Germinal center (tissue), 1 donor: ENCODE results near the gene CYP2E1.
"Not testable (repeated sequence)": the region's sequence is repeated elsewhere in the genome, so short reads cannot be mapped to it uniquely, and the experiment has no call there.

Source experiments
- DNase-seq: peaks from one replicate; pipeline ENCODE4 v3.0.0; 2012; ENCODE audit warnings: mixed read lengths, low spot score

The CYP2E1 gene

DNA sequence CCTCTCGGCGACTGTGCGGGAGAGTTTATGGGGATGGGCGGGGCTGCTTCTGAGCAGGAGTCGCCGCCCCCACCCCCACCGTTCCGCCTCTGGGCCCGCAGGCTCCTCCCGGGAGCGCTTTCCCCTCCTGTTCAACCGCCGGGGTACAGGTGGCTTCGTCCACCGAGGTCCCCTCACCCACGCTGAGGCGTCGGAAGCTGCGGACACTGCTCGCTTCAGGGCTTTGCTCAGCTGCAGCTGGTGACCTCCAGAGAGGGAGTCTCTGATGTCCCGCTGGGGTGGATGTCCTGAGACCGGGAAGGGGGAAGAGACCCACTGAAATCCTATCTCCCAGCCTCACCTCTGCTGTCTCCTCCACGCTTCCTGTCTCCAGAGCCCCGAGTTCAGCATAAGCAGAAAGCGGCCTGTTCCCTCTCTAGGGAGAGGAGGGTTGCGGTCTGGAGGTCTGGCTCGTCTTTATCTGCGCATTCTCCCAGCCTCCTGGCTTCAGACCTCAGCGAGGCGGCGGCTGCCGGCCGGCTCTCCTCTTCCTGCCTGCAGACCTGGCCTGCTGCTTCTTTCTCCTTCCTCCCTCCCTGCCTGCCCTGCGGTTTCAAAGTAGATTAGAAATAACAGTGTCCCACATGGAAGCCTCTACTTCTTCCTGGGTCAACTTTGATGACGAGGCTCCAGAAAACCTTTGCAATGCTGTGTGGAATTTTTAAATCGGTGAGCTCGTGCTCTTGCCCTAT, 1.8 kb downstream of the CYP2E1 start:
- DNase-seq: no peak

DNA sequence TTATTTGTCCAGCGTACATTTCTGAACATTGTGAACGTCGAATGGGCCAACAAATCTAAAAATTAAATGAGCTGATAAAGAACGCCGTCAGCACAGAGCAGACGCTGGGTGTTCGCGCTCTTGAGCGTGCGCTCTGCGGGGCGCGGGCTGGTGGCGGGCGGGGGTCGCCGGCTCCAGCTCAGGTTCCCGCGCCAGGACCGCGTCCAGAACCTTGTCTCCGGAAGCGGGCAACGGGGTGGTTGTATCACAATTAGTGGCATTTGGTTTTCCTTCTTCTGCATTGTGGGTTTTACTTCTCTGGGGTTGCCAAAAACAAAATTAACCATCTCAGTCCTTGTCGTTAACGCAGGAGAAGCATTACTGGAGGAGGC, 2.4 kb downstream of the CYP2E1 start:
- no peak for DNase-seq

DNA sequence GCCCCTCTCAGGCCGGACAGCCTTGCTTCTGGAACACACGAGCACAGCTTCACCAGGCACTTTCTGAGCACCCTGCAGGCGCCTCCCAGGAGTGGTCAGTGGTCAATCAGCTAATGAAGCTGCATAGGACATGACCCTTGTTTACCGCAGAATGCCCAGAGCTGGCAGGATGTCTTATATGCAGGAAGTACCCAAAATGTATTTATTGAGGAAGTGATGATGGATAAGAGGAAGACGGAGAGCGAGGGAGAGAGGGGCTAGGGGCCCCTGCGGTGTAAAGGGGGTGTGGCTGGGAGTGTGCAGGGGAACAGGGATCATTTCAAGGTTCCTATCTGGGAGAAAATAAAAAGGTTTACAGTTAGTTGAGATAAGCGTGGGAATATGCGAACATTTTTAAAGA, 3.3 kb downstream of the CYP2E1 start:
- DNase-seq: no peak

DNA sequence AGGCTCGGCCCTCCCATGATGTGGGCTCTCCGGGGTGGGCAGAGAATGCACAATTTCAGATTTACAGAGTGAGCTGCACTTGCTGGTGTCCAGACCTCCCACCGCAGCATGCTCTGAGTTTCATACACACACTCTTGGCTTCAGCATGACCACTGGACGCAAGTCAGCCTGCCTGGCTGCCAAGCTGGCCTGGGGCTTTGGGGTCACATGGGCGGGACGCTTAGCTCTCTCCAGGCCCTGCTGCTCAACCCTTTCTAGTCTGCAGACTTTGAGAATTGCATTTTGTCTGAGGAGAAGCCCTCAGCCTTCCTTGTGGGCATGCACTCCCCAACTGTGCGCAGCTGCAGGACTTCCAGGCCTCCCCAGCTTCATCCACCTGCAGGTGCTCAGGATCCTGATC, 5.7 kb downstream of the CYP2E1 start:
- no peak for DNase-seq

DNA sequence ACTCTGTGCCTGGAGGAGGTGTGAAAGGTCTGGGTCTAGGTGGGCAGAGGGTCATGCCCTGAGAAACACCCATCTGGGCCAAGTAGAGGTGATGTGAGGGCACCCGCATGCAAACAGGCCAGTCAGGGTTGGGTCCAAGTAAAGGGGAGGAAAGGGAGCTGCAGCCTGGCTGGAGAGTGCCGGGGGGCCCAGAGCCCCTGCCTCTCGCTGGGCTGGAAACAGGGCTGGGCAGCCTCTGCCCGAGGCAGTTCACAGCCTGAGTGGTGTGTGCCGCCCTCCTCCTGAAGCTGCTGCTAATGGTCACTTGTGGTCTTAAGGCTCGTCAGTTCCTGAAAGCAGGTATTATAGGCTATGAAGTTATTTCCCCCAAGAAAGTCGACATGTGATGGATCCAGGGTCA, 7.3 kb downstream of the CYP2E1 start:
- DNase-seq: no peak

DNA sequence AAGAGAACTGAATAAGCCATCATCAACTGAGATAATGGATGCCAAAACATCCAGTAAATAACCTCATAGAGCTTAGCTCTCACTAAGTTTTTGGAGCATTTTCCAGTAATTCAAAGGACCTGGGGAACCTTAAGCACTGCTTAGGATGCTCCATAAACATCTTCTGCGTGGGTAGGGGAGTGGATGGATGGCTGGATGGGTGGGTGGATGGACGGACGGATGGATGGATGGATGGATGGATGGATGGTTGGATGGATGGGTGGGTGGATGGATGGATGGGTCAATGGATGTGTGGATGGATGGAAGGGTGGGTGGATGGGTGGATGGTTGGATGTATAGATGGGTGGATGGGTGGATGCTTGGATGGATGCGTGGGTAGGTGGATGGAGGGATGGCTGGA, 9.0 kb downstream of the CYP2E1 start:
- DNase-seq: no peak

DNA sequence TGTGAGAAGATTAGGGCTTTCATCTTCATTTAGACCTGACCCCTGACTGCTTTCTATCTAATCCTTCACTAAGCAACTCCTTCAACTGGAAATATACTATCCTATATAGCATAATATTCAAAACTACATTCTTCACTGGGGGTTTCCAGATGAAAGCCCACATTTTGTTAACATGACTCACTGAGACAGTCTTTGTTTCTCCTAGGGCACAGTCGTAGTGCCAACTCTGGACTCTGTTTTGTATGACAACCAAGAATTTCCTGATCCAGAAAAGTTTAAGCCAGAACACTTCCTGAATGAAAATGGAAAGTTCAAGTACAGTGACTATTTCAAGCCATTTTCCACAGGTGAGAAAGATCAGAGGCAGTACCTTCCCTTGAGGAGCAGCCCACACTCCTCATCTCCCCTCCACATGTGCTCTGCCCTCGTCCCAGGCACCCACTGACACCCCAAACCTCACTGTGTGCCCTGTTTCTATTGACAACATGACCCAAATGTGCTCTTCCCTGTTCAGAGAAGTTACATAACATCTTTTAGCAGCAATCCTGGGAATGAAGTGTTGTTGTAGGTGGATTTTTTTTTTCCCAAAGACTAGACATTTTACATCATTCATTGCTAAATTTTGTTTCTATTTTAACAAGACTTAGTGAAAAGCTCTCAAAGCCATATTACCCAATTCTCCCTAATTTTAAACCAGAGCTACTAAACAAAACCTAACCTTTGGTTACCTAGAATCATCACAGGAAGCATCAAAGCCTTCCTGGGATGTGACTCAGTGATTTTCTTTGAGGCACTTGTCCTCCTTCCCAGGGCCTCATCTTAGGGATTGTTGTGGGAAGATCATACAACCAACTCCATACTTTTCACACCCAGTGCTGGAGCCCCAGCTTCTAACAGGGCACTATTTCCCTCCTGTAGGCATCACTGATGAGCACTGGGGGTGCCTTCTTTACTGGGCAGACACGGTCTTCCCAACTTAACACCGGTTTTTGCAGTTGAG, 10.7 kb downstream of the CYP2E1 start:
- DNase-seq: no peak

- not testable (repeated sequence) for DNase-seq
Measured at GRCh38 chr10:133541441-133541975, 14.3 kb downstream of the CYP2E1 start.

- DNase-seq: no peak
Measured at GRCh38 chr10:133544506-133544905, 17.3 kb downstream of the CYP2E1 start.

DNA sequence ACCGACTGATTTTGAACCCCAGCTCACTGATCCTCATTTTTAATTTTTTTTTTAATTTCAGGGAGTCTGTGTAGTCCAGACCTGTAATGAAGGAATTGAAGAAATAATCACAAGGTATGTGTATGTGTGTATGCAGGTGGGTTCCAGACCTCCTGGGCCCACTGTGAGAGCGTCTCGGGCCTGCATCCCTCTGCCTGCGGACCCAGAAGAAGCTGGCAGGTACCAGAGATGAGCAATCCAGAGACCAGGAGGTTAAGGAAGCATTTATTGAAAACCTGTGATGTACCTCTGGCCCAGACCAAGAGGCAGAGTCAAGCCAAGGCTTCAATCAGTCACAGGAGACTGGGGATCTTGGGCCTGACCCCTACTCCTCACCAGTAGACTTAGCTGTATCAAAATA, 27.4 kb downstream of the CYP2E1 start:
- DNase-seq: no peak

DNA sequence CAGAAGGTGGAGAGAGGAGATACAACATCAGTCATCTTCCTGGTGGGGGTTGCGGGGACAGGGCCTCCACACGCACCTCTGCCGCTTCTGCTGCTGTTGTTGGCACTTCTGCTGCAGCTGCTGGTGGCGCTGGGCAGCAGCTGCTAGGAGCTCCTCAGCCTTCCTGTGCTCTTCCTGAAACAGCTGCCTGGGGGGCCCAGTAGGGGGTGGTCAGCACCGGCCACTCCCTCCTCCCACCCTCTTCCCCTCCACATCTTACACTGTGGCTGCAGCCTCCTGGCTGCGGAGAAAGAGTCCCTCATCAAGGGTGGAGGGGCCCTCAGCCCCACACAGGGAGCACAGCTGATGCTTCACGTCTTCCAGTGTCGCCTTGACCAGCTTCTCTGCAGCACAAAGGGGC, 28.4 kb downstream of the CYP2E1 start:
- DNase-seq: no peak

GRCh38 chr10:133557381-133557780, 30.2 kb downstream of the CYP2E1 start:
- DNase-seq: no peak

DNA sequence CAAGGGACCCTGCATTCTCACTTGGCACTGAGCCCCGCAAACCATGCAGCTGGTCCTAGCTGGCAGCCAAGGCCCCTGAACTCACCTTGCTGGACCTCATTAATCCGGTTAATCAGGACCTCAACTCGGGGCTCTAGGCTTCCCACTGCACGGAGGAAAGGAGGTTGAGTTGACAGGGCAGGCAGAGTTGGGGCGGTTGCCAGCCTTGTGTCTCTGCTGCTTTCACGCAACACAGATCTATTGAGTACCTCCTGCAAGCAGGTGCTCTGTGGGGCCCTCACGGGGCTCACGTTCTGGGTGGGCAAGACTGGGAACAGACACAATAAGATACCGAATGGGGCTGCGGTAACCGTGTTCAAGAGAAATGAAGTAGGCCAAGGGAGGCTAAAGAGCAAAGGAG, 32.1 kb downstream of the CYP2E1 start:
- no peak for DNase-seq

DNA sequence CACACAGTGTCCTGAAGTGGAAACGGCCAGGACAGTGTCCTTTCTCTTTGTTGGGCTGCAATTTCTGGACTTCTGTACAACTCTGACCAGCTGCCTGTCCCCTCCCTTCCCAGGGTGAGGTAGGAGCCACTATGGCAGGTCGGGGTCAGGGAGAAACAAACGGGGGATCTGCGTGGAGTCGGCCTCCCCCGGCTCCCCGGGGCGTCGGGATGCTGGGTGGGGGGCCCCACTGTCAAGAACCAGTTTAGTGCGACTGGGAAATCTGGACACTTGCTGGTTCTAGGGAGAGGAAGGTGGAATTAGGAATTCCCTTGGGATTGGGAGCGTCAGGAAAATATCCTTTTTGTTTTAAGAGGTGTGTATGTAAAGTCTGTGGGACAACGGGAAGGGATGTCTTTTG, 37.7 kb downstream of the CYP2E1 start:
- DNase-seq: no peak

- DNase-seq: peak; percentile 11
Measured at GRCh38 chr10:133565441-133566294, 38.5 kb downstream of the CYP2E1 start, which contains the start of gene SYCE1. Gene SYCE1 (minus strand): TSS chr10:133565583. CDS start chr10:133565529, 54 bp downstream.

DNA sequence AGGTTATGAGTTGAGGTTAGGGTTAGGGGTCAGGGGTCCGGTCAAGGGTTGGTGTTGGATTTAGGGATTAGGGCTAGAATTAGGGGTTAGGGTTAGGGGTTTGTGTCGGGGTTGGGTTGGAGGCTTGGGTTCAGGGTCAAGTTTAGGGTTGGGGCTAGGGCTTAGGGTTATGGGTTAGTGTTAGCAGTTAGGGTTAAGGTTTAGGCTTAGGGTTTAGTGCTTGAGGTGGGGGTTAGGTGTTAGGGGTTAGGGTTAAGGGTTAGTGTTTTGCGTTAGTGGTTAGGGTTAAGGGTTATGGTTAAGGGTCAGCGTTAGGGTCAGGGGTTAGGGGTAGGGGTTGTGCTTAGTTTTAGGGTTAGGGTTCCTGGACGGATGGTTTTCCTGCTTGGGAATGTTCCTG, 40.0 kb downstream of the CYP2E1 start:
- DNase-seq: no peak

DNA sequence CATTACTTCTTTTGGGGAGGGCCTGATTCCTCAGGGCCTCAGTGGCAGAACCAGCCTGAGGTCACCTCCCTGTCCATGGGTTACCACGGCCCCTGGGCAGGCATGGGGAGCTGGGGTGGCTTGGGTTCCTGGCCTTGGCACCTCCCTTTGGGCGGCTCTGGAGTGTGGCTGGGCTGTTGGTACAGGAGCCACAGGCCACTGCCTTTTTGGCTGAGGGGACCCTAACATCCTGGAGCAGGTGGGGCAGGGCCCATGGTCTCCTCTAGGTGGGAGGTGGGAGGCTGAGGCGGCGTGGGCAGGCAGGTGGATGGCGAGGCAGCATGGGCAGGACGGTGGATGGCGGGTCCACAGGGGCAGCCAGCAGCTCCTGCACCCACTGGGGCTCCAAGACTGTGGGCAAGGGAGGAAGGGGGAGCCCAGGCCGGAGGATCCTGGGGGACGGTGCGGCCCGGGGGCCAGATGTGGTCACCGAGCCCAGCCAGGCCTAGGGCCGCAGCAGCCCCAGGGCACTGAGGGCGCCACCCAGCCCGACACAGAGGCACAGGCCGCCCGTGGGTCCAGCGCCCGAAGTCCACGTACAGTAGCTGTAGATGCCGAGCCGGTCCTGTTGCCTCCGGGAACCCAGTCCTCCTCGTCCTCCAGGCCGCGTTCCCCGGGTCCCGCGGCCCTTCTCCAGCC, 40.6 kb downstream of the CYP2E1 start:
- no peak for DNase-seq

DNA sequence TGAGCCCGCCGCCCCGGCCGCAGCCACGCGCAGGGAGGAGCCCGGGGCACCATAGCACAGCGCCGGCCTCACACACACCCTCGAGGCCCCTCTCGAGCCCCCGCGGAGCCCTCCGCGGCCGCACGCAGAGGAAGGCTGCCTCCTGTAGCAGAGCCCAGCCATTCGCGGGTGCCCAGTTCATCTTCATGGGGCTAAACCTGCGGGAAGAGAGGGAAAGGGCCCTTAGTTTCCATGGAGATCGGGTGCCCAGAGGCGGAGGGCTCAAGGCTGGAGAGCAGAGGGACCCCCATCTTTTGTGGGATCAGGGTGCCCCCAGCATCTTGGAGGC, 41.1 kb downstream of the CYP2E1 start:
- no peak for DNase-seq

GRCh38 chr10:133568831-133569527, 41.8 kb downstream of the CYP2E1 start:
- not testable (repeated sequence) for DNase-seq

DNA sequence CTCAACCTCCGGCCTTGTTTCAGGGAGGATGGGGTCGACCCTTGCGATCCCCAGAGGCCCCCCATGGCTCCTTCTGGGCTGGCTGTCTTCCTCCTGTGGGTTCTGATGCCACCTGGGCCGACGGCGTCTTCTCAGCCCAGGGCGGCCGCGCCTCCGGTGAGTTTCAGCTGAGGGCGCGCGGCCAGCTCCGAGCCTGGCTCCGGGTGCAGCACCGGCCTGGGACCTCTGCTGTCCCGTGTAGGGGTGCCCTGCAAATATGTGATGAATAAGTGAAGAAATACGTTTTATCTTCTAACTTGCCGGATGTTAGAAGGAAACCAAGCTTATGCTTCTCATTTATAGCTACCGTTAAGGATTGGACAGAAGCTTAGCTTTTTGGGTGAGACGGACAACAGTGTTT, 42.6 kb downstream of the CYP2E1 start:
- not testable (repeated sequence) for DNase-seq

GRCh38 chr10:133572055-133572454, 44.9 kb downstream of the CYP2E1 start:
- not testable (repeated sequence) for DNase-seq
